ENCODE results near the gene BCAM.

DNA sequence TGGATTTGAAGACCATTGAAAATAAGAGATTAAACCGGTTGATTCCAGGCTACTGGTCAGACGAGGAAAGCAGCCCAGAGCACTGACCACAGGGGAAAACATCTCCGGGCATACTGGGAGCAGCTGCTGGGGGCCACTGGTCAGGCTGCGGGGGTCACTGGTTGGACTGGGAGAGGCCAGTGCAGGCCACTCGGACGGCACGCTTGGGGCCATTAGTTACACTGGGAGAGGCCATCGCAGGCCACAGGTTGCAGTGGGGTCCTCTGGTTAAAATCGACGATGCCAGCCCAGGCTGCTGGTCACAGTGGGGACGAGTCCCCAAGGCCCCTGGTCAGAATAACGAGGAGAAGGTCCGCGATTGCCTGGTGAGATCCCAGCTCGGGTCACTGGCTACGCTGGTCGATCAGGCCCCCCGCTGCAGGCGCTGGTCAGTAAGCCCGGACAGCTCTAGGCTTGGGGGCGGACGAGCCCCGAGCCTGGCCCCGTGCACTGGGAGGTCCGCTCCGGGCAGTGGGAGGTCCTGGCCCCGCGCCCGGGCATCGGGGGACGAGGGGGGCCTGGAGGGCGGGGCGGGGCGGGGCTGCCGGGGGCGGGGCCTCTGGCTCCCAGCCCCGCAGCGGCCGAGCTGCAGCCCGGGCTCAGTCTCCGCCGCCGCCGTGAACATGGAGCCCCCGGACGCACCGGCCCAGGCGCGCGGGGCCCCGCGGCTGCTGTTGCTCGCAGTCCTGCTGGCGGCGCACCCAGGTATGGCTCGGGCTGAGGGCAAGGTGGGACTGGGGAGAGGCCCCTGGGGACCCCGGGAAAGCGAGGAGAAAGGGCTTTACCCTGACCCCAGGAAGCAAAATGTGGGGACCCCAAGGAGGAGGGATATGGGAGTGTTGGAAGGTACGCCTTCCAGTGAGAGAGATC lies at the start of gene BCAM:
- TF ChIP-seq, protein P1, sequence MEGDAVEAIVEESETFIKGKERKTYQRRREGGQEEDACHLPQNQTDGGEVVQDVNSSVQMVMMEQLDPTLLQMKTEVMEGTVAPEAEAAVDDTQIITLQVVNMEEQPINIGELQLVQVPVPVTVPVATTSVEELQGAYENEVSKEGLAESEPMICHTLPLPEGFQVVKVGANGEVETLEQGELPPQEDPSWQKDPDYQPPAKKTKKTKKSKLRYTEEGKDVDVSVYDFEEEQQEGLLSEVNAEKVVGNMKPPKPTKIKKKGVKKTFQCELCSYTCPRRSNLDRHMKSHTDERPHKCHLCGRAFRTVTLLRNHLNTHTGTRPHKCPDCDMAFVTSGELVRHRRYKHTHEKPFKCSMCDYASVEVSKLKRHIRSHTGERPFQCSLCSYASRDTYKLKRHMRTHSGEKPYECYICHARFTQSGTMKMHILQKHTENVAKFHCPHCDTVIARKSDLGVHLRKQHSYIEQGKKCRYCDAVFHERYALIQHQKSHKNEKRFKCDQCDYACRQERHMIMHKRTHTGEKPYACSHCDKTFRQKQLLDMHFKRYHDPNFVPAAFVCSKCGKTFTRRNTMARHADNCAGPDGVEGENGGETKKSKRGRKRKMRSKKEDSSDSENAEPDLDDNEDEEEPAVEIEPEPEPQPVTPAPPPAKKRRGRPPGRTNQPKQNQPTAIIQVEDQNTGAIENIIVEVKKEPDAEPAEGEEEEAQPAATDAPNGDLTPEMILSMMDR (IDR thresholded peaks at IDR 0.05; ENCODE audit: low read length), result no peak
- TF ChIP-seq EZH2 (IDR thresholded peaks at IDR 0.05; ENCODE audit: borderline replicate concordance, low read length), result no peak
